Measurements from ENCODE around the gene HNRNPA2B1. TPM values are rescaled to one million over a fixed set of nuclear protein-coding genes. Genes with fewer than 3 reads are reported as not detected.

The HNRNPA2B1 gene
- total RNA-seq, 1 donor: 135 TPM

- DNase-seq (ENCODE audit: low read depth): peak; percentile 68
- no peak overlapping the region for H3K4me3 ChIP-seq (ENCODE audit: low read depth, low read length)
- TF ChIP-seq CTCF (IDR thresholded peaks at IDR 0.05; ENCODE audit: insufficient read depth, low read depth, low read length): no peak
Measured at GRCh38 chr7:26143298-26144048, 57.1 kb downstream of the HNRNPA2B1 start.

- no peak for DNase-seq (ENCODE audit: low read depth)
- TF ChIP-seq CTCF (IDR thresholded peaks at IDR 0.05; ENCODE audit: insufficient read depth, low read depth, low read length): no peak
- H3K4me3 ChIP-seq (ENCODE audit: low read depth, low read length): no peak overlapping the region
Measured at GRCh38 chr7:26141077-26141476, 59.5 kb downstream of the HNRNPA2B1 start.

GRCh38 chr7:26140380-26140779 is 60.2 kb downstream of the HNRNPA2B1 start:
- no peak overlapping the region for H3K4me3 ChIP-seq (ENCODE audit: low read depth, low read length)
- no peak for TF ChIP-seq CTCF (IDR thresholded peaks at IDR 0.05; ENCODE audit: insufficient read depth, low read depth, low read length)
- DNase-seq (ENCODE audit: low read depth): no peak

Other genes with a start within 250 kb of the HNRNPA2B1 start
- gene NFE2L3, start 48.5 kb downstream of the HNRNPA2B1 start, total RNA-seq: 6.1 and 6.9 TPM in 2 replicates
- 112 and 134 TPM in 2 replicates for gene CBX3, start 999 bp upstream of the HNRNPA2B1 start, total RNA-seq
- 0.86 and 1.9 TPM in 2 replicates for gene SNX10, start 91.1 kb upstream of the HNRNPA2B1 start, total RNA-seq